GM19240 (cell line): ENCODE measurements around the gene PCSK6.
A peak's percentile ranks its signal among the peaks of the same experiment; 100 is the strongest.

Source experiments
- DNase-seq: peaks from one replicate; pipeline ENCODE4 v3.0.0; 2011; ENCODE audit warnings: low spot score; ENCODE audit not compliant: insufficient read length

PCSK6 gene

DNA sequence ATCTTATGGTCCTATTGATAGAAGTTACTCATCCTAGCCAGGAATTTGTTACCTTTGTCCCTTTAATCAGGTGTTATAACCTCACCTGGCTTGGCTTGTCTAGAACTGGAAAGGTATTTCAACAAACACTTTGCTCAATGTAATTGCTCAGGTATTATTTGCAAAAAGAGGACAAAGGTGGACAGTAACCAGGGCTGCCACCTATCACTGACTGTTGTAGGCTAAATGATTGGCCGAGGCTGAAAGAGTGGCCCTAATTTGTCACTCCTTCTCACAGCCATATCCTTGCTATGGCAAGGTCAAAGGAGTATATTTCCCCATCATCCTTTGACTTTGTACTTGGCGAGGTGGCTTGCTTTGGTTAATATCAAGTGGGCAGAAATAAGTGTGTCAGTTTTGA is 209.5 kb downstream of the PCSK6 start:
- no peak for DNase-seq

DNA sequence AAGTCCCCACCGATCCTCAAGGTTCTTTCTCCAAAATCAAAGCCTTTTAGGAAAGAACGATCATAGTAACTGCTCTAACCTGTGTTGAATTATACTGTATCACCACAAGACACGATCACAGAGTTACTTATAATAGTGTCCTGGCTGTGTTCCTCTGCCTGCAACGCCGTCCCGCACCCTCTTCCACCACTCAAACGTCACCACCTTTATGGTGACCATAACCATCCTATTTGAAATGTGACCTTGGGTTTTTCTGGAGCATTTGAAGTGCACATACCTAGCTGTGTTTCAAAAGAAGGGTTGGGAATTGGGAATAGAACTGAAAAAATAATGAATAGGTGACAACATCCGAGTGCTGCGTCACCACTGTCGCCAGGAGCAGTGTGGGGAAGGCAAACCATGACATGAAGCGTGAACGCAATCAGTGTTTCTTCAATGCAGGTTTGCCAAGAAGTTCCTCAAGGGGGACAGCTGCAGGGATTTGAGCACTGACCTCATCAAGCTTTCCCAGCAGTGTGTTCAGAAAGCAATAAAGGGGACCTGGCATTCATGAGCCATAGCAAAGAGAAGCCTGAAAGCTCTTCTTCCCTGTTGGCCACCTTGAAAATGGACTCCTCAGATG is 211.5 kb downstream of the PCSK6 start:
- DNase-seq = no peak

DNA sequence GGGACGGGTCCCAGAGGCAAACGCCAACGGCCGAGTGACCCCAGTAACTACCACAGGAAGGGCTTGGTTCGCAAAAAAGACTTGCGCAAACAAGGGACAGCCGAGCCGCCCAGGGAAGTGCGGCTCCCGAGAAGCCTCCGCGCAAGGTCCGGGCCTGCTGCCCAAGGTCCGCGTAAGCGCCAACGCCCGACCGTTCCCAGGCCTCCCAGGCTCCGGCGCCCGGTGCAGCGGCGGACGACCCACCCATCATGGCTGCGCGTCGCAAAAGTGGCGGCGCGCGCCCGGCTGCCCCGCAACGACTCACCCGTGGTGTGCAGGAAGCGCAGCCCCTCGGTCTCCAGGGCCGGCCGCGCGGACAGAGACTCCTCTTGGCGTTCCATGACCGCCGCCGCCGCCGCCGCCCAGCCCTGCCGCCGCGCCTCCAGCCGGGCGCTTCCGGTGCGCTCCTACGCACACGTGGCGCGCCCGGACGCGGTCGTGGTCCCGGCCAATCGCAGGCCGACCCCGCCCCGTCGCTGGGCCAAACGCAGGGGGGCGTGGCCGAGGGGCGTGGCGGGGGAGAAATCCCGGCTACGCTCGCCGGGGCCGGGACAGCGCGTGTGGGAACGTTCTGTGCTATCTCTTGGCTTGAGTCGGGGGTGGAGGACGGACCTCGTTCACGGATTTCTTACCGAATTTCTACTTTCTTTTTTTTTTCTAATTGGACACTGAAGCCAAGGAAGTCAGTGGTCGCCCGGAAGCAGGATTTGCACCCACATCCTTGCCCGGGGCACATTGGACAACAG is 212.3 kb downstream of the PCSK6 start, which contains the start of gene SELENOS:
Gene SELENOS (minus strand): TSS at position 448 of the 785 bp plus-strand sequence. CDS start 68 bp downstream, at position 380.
- peak; percentile 85 for DNase-seq

DNA sequence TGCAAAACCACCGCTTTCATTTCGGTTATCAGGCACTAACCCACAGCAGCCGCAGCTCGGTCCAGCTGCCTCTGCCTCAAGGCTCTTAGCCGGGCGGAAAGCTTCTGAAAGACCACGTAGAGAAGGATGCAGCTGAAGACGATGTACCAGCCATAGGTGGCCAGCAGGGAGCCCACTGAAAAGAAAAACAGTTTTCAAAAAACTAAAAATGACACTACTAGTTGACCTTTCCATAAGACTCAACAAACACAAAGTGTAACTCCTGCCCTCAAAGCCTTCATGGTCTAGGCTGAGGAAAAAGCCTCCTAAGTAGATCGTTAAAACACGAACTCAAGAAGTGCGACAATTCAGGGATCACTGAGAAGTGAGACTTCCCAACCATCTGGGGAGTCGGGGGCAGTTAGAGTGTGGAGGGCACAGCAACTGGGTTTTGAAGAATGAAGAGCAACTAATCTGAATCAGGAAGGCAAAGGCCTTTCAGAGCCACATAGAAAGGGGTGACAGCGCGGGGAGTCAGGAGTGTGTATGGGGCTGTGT is 212.9 kb downstream of the PCSK6 start:
- no peak for DNase-seq

DNA sequence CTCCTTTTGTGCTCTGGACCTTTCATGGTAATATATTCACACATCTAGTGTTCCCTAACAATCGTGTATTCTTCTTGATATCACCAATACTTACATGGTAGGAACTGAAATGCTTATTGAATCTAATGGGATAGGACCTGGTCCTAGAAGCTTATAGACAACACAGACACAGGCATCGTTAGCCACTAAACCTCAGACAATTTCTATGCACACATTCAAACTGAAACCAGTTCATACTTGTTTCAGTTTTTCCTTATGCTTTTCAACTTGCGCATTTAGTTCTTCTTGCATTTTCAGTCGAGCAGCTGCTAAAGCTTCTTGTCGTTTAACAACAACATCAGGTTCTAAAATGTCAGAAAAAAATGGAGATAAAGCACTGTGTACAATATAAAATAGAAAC is 214.5 kb downstream of the PCSK6 start:
- DNase-seq = no peak

DNA sequence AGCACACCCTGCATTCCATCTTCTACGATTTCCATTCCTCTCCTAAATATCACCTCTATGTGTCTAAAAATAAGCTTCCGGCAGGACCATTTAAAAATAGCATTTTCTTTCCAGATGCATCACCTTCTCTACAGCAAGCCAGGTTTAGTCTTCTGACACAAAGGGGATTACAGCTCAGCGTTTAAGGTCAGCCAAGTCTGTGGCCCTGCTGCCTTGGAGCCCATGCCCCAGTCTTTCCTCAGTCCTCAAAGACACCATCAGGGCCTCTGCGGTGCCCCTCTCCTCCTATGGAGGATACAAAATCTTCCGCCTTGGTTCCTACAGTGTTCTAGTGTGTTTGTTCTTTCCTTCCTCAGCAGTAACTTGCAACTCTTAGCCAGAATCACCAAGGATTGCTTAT is 216.0 kb downstream of the PCSK6 start:
- DNase-seq = no peak

DNA sequence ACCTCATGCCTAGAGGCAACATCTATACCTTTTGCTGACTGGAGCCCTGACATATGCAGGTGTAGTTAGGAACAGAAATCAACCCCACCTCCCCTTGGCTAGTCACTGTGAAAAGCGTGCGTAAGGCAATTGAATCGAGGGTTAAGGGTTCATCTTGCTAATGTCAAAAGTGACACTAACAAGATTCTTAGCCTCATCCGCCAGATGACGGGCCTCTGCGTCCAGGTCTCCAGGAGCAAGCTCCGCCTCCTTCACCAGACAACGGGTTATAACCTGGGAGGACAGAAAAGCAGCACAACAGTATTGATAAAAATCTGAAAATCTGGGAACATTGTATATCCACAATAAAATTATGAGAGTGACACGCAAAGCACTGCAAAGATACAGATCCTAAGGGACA is 216.9 kb downstream of the PCSK6 start:
- DNase-seq = no peak

DNA sequence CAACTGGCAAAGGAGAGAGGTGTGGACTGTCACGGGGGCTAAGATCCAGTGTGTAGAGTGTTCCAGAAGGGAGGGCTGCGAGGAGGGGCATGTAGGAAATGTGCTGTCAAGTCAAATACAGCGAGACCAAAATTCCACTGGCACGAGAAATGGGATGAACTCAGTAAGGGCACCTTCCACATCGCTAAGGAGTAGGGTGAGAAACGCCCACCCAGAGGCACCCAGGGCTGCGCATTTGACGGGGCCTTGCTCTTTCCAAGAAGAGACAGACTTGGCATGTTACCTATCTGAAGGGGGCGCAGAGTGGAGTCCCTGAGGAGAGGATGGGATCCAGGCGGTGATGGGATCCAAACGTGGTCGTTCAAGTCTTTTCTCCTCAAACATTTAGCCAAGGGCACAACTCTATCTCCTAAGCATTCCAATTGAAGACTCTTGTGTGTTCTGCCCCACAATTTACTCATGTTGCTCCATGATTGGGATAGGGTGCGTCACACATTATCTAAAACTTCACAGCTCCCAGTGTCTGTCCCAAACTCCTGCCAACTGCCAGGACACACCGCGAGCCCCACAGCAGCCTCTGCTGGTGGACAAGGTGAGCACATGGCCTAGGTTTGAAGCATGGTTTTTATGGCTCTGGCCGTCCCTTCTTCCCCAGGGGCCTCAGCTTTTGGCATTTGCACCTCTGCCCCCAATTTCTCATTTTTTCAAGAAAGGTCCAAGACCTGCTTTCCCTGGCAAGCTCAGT is 219.9 kb downstream of the PCSK6 start:
- DNase-seq = no peak

DNA sequence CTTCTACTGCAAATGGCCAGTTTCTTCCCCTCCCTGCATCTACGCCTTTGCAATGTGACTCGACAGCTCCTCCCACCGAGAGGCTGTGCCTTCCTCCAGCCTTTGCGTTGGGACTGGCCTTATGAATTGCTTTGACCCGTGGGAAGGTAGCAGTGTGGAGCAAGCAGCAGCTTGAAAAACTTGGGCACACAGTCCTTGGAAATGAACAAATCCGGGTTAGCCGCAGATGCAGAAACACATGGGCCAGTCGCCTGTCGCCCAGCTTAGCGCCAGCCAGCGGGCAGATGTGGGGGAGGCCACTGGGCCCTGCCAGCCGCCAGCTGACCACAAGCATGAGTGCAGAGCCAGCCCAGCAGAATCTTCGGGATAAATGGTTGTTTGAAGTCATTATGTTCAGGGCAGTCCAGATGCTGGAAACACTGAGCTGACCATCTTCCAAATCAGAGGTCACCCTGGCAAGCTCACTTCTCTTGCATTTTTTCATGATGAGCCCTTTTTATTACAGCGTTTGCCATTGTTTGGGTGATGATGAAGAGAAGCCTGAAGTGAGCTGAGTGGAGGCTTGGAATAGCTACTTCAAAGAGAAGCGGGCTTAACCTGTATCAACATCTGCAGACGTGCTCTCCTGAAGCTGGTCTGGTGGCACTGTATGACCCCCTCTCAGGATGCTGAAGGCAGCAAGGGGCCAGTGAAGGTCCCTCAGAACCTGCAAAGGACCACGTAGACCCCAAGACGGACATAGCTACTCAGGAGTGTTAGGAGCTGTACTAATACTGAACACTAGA is 222.0 kb downstream of the PCSK6 start:
- DNase-seq = no peak

DNA sequence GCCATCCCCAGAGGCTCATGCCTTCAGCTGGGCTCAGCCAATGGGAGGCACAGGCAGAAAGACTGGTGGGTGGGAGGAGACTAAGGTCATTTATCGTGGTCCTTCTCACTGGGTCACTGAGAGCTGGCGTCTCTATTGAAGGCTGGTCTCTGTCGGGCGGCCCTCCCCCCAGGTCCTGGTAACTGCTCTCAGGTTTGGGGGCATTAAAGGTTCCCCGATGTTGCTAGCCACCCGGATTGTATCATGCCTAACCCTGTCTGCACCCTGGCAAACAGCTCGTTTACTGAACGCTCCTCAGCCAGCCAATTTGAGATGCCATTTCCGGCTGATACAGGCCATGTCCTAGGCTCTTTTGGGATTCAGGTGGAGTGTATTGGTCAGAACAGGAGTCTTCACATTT is 222.7 kb downstream of the PCSK6 start:
- no peak for DNase-seq

DNA sequence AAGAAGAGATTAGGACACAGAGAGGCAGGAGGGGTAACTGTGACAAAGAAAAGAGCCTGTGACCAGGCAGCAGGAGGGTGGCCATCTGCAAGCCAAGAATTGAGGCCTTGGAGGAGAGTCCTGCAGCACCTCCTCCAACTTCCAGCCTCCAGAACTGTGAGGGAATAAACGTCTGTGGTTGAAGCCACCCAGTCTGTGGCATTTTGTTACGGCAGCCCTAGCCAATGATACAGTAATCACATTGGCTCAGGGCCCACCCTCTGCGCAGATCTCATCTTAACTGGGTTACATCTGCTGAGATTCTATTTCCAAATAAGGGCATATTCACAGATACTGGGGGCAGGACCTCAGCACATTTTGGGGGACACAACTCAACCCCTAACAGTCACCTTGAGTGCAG is 223.5 kb downstream of the PCSK6 start:
- DNase-seq = no peak

DNA sequence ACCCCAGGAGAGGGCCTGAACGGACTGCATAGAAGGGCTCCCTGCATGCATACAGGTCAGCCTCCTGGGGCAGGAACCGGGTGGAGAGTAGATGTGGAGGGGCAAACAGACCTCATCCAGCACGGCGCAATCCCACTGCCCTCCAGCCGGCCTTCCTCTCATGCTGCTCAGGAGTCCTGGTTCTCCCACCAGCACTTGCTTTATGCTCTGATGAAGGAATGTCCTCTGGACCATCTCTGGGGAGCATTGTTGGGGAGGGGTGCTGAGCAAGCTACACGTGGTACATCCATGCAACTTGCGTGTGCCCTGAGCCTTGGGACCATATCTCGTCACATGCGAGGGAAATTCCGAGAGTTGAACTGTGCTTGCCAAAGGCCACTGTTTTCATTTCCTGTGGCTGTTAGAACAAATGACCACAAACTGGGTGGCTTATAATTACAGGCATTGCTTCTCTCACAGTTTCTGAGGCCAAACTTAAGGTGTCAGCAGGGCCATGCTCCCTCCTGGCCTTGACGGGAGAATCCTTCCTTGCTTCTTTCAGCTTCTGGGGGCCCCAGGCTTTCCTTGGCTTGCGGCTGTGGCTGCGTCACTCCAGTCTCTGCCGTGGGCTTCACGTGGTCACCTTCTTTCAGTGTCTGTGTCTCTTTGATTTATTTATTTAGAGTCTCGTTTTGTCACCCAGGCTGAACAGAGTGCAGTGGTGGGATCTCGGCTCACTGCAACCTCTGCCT is 224.4 kb downstream of the PCSK6 start:
- DNase-seq = no peak

DNA sequence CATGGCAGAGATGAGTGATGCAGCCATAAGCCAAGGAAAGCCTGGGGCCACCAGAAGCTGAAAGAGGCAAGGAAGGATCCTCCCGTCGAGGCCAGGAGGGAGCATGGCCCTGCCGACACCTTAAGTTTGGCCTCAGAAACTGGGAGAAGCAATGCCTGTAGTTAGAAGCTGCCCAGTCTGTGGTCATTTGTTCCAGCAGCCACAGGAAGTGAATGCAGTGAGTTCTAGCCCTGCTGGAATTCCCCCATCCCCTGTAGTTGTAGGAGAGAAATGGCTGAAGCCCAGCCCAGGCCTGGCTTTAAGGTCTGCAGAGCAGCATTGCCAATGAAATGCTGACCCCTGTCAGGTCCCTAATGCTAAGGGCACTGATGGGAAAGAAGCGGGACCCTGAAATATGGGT is 225.5 kb downstream of the PCSK6 start:
- no peak for DNase-seq

DNA sequence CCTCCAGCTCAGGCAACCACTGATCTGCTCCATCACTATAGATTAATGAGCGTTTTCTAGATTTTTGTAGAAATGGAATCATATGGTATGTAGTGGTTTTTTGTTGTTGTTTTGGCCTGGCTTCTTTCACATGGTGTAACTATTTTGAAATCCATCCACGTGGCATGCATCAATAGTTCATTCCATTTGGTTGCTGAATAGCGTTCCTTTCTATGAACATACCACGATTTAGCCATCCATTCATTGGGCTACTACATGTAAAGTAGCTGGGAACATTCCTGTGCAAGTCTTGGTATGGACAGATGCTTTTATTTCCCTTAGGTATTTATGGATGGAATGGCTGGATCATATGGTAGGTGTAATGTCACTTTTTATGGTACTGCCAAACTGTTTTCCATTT is 227.0 kb downstream of the PCSK6 start:
- no peak for DNase-seq

DNA sequence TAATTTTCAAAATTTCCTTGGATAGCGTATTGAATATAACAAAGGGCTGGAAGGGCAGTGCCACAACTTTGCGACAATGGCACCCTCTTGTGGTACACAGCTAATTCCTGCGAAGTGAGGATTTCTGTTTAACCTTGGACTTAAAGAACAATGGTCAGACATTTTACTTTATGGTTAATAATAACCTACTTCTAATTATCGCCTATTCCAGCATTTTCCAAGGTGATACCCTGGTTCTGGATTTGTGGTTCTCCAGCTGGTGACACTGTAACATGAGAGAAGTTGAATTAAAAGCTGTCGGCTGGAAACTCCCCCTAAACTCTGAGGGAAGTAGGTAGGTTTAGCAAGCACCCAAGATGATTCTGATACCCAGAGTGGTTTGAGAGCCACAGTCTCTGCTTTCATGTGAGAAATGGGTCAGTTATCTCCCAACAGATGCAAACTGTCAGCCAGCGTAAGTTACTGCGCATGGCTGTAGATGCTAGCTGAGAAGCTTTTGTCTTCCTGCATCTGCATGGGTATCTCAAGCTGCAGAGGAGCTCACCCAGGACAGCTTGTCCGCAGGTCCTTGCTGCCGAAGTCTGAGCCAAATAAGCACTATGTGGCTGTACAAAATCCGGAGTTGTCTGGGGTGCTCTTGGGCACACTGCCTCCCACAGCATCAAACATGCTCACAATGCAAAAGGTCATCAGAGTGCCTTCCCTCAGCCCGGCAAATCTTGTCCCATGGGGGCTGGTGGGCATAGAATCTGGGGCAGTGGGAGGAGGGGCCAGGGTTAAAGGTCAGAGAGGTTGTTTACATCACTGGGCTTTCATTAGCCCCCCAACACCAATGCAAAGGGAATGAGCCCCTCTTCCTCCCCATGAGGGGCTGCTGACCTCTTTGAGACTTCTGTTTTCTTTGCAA is 231.0 kb downstream of the PCSK6 start:
- no peak for DNase-seq

DNA sequence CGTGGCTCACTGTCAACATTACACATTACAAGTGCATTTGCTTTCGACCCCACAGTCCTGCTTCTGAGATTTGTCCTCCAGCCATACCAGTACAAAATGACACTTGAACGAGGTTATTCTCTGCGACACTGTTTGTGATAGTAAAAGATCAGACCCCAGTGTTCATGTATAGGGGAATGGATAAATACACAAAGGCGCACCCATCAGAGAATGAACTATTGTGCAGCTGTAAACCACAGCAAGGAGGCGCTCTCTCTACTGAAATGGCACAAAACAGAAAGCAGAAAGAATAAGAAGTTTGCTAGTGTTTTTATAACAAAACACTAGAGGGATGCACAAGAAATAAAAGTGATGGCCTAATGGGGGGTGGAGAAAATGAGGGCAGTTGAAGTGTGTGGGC is 232.8 kb downstream of the PCSK6 start:
- no peak for DNase-seq

DNA sequence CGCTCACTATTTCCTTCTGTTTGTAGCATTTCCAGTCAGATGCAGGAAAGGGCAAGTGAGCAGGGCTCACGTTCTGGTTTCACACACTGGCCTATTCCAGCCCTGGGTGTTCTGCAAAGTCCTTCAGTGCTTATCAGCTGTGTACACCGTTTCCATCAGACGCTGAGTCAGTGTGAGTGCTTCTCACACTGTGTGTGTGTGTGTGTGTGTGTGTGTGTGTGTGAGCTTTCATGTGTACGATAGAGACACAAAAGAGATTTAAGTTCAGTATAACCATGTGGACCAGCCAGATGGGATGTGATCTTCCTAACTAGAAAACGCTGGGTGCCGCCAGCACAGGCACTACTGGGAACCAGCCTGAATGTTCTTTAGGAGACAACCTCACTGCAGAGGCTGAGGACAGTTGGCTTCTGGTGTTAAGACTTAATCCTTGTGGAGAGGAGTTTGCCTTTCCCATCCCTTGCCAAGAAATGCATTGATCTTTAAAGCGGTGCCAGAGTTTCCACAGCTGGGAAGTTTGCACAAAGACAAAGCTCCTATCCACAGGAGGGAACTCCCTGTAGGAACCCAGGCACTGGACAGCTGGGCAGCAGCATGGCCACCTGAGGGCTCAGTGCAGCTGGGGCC is 233.8 kb downstream of the PCSK6 start:
- no peak for DNase-seq

DNA sequence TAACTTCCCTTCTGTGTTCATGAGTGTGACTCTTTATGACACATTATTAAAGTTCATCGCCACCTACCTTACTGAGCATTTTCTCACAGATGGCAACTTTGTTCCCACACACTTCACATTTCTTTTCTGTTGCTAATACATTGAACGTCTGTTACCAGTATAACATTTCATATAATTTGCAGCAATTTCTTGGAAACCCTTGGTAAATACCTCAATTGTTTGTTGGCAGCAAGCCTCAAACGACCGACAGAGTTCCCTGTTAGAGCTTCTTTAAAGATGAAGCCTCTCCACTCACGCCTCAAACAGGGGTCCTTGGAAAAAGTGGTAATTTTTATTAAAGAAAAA is 234.5 kb downstream of the PCSK6 start:
- no peak for DNase-seq
